Measurements from ENCODE around the gene ZNF133. TPM values are rescaled to one million over a fixed set of nuclear protein-coding genes. Genes with fewer than 3 reads are reported as not detected.

The ZNF133 gene
- total and polyA plus RNA-seq, 2 of the 13 experiments (the other 11 are each of a cell fraction or from before 2014, with no cell fraction given), result 23.5 to 26.7 TPM

DNA sequence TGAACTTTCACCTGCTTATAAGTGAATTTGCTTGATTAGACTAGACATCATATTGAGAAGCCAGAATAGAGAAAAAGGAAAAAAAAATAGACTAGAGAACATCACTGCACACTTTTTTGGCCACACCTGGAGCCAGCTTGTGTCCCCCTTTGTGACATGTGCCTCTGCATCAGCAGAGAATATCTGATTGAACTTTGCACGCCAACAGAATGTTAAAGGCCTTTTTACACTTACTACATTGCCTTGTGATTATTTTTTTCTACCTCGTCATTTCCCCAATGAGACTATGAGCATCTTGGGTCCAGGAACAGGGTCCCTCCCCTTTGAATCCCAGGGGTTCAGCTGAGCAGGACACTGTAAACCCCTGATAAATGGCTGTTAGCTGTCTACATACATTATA is 17.2 kb upstream of the ZNF133 start:
- DNase-seq (ENCODE audit: low spot score) (no peak), FAIRE-seq (no peak), ATAC-seq (no peak)
- H3K9me3 ChIP-seq (ENCODE audit: low read length), result no peaks in the 10 kb centered on the region
- H2AFZ ChIP-seq (ENCODE audit: low read length), result no peak overlapping the region
- H3K36me3 ChIP-seq (replicated peaks in 1 of 2; ENCODE audit: control insufficient read depth in 1 of 2, insufficient read depth in 2 of 2, low read length in 2 of 2), result no peaks in the 10 kb centered on the region
- H3K4me1 ChIP-seq (ENCODE audit: insufficient read depth, low read length), result peaks cover 18% of the 10 kb centered on the region
- H3K79me2 ChIP-seq (ENCODE audit: insufficient read depth, low read length), result no peaks in the 10 kb centered on the region
- BruUV-seq (replicated peaks), result no TSS peak
- ChIA-PET CTCF (ENCODE audit: low intra/inter-chr PET ratio, low total read pairs) (no interaction called here), POLR2A (no interaction called here)
- no peak overlapping the region for H3K27ac ChIP-seq (ENCODE audit: extremely low read length, insufficient read depth, low read length)
- 2% methylated on average over 2 of the region's 2 CpGs for WGBS (ENCODE audit: low lambda C conversion rate)
- intact Hi-C loops (cut with micrococcal nuclease; ENCODE audit: unreplicated experiment) (loop anchor here (10.0 kb wide), 1 partner anchor 306 kb away; the partner anchor contains the start of genes MGME1 and SNX5), in situ Hi-C loops (cut with HindIII; ENCODE audit: extremely low pct_ligation_motif_present, low pct_unique_long_range_greater_than_20kb) (loop anchor here (25.0 kb wide), 1 partner anchor 209 kb away; the partner anchor contains the start of gene OVOL2)
- H3K27me3 ChIP-seq (ENCODE audit: control insufficient read depth in 1 of 2, insufficient read depth in 2 of 2, low read length in 2 of 2), result peaks cover 0 to 20% of the 10 kb centered on the region in 2 experiments; a peak in 3 of 5 replicates
- TF ChIP-seq ZNF17 (CRISPR knock-in tag; IDR thresholded peaks at IDR 0.05), result no peak
- TF ChIP-seq ZNF160 (CRISPR knock-in tag; IDR thresholded peaks at IDR 0.05), result peak; percentile 94
- no peaks in the 10 kb centered on the region for H4K20me1 ChIP-seq (ENCODE audit: insufficient read depth, low read length)
- no peak overlapping the region for H3K4me3 ChIP-seq (replicated peaks in 1 of 3; ENCODE audit: insufficient read depth in 1 of 3, low read depth in 2 of 3, low read length in 3 of 3)
- no peak overlapping the region for H3K4me2 ChIP-seq (ENCODE audit: low read depth, low read length)
- no peak overlapping the region for H3K9ac ChIP-seq (ENCODE audit: insufficient read depth, low read depth, low read length)

DNA sequence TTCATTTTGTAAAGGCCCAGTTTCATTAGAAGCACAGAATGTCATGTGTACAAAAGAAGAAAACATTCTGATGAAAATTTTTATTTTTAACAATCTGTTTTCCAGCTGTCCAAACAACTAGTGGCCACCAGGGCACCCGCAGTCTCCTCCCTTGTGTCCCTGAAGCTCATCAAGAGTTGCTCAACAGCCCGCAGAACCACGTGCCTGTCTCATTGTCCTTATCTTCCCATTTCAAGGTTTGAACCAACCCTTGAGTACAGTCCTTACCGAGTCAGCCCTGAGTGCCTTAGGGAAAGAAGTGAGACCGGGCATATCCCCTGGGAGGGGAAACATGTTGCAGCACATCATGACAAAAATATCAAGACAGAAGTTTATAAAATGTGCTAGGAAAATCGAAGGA is 15.9 kb upstream of the ZNF133 start:
- WGBS (ENCODE audit: low lambda C conversion rate), result 4% methylated on average over 6 of the region's 6 CpGs
- Histone ChIP-seq H3K36me3 (replicated peaks in 1 of 2; ENCODE audit: control insufficient read depth in 1 of 2, insufficient read depth in 2 of 2, low read length in 2 of 2) (no peaks in the 10 kb centered on the region), H3K27me3 (ENCODE audit: control insufficient read depth in 1 of 2, insufficient read depth in 2 of 2, low read length in 2 of 2) (peaks cover 0 to 19% of the 10 kb centered on the region in 2 experiments; a peak in 3 of 5 replicates), H4K20me1 (ENCODE audit: insufficient read depth, low read length) (no peaks in the 10 kb centered on the region), H3K27ac (ENCODE audit: extremely low read length, insufficient read depth, low read length) (no peak overlapping the region), H2AFZ (ENCODE audit: low read length) (no peak overlapping the region), H3K4me3 (replicated peaks in 1 of 3; ENCODE audit: insufficient read depth in 1 of 3, low read depth in 2 of 3, low read length in 3 of 3) (no peak overlapping the region), H3K4me1 (ENCODE audit: insufficient read depth, low read length) (peaks cover 18% of the 10 kb centered on the region), H3K9ac (ENCODE audit: insufficient read depth, low read depth, low read length) (no peak overlapping the region), H3K9me3 (ENCODE audit: low read length) (no peaks in the 10 kb centered on the region), H3K79me2 (ENCODE audit: insufficient read depth, low read length) (no peaks in the 10 kb centered on the region), H3K4me2 (ENCODE audit: low read depth, low read length) (0 out of 2 replicates have a peak overlapping the region, but pooled peaks have one; percentile 10)
- FAIRE-seq (no peak), DNase-seq (ENCODE audit: low spot score) (peak; percentile 73), ATAC-seq (peak; percentile 71)
- CTCF ChIA-PET (ENCODE audit: low intra/inter-chr PET ratio, low total read pairs), result interaction anchor here (1.3 kb wide), 1 partner anchor 768 kb away, joined by 3 read pairs; no protein-coding TSS in a partner anchor
- intact Hi-C loops (cut with micrococcal nuclease; ENCODE audit: unreplicated experiment) (loop anchor here (10.0 kb wide), 1 partner anchor 308 kb away; the partner anchor contains the start of genes MGME1 and SNX5), in situ Hi-C loops (cut with HindIII; ENCODE audit: extremely low pct_ligation_motif_present, low pct_unique_long_range_greater_than_20kb) (loop anchor here (25.0 kb wide), 1 partner anchor 210 kb away; the partner anchor contains the start of gene OVOL2)
- no TSS peak for BruUV-seq (replicated peaks)
- POLR2A ChIA-PET, result interaction anchor here (0.8 to 3.2 kb wide), 2 partner anchors 15 to 96 kb away, joined by 3 to 20 read pairs; partner anchors contain the start of gene ZNF133
- TF ChIP-seq, protein P1, sequence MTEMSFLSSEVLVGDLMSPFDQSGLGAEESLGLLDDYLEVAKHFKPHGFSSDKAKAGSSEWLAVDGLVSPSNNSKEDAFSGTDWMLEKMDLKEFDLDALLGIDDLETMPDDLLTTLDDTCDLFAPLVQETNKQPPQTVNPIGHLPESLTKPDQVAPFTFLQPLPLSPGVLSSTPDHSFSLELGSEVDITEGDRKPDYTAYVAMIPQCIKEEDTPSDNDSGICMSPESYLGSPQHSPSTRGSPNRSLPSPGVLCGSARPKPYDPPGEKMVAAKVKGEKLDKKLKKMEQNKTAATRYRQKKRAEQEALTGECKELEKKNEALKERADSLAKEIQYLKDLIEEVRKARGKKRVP (CRISPR knock-in tag; IDR thresholded peaks at IDR 0.05), result peak in 1 of 2 experiments; percentile 28; a peak in 1 of 4 replicates
- TF ChIP-seq, protein P2, sequence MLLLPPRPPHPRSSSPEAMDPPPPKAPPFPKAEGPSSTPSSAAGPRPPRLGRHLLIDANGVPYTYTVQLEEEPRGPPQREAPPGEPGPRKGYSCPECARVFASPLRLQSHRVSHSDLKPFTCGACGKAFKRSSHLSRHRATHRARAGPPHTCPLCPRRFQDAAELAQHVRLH (CRISPR knock-in tag; IDR thresholded peaks at IDR 0.05; ENCODE audit: borderline replicate concordance, low read depth), result peak; percentile 34; the same call in 1 of the 2 replicates
- TF ChIP-seq FOXA1 (IDR thresholded peaks at IDR 0.05), result no peak
- TF ChIP-seq FOXA1 (CRISPR knock-in tag; IDR thresholded peaks at IDR 0.05), result 0 out of 2 replicates have a peak, but pooled peaks have one; percentile 48
- TF ChIP-seq, protein P3, sequence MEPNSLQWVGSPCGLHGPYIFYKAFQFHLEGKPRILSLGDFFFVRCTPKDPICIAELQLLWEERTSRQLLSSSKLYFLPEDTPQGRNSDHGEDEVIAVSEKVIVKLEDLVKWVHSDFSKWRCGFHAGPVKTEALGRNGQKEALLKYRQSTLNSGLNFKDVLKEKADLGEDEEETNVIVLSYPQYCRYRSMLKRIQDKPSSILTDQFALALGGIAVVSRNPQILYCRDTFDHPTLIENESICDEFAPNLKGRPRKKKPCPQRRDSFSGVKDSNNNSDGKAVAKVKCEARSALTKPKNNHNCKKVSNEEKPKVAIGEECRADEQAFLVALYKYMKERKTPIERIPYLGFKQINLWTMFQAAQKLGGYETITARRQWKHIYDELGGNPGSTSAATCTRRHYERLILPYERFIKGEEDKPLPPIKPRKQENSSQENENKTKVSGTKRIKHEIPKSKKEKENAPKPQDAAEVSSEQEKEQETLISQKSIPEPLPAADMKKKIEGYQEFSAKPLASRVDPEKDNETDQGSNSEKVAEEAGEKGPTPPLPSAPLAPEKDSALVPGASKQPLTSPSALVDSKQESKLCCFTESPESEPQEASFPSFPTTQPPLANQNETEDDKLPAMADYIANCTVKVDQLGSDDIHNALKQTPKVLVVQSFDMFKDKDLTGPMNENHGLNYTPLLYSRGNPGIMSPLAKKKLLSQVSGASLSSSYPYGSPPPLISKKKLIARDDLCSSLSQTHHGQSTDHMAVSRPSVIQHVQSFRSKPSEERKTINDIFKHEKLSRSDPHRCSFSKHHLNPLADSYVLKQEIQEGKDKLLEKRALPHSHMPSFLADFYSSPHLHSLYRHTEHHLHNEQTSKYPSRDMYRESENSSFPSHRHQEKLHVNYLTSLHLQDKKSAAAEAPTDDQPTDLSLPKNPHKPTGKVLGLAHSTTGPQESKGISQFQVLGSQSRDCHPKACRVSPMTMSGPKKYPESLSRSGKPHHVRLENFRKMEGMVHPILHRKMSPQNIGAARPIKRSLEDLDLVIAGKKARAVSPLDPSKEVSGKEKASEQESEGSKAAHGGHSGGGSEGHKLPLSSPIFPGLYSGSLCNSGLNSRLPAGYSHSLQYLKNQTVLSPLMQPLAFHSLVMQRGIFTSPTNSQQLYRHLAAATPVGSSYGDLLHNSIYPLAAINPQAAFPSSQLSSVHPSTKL (CRISPR knock-in tag; IDR thresholded peaks at IDR 0.05), result peak; percentile 40; the same call in 1 of the 2 replicates
- TF ChIP-seq, protein P4, sequence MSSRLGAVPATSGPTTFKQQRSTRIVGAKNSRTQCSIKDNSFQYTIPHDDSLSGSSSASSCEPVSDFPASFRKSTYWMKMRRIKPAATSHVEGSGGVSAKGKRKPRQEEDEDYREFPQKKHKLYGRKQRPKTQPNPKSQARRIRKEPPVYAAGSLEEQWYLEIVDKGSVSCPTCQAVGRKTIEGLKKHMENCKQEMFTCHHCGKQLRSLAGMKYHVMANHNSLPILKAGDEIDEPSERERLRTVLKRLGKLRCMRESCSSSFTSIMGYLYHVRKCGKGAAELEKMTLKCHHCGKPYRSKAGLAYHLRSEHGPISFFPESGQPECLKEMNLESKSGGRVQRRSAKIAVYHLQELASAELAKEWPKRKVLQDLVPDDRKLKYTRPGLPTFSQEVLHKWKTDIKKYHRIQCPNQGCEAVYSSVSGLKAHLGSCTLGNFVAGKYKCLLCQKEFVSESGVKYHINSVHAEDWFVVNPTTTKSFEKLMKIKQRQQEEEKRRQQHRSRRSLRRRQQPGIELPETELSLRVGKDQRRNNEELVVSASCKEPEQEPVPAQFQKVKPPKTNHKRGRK (CRISPR knock-in tag; IDR thresholded peaks at IDR 0.05), result no peak
- no peak for TF ChIP-seq SRY (CRISPR knock-in tag; IDR thresholded peaks at IDR 0.05)
- TF ChIP-seq ZKSCAN5 (CRISPR knock-in tag; IDR thresholded peaks at IDR 0.05), result no peak
- peak; percentile 35; the same call in 1 of the 2 replicates for TF ChIP-seq SAP130 (CRISPR knock-in tag; IDR thresholded peaks at IDR 0.05; ENCODE audit: low read depth)
